ENCODE results near the gene NEUROD1. TPM values are rescaled to one million over a fixed set of nuclear protein-coding genes. Genes with fewer than 3 reads are reported as not detected.

NEUROD1 gene
- total RNA-seq, 2 donors from 2014 or later, result 2.6 TPM

DNA sequence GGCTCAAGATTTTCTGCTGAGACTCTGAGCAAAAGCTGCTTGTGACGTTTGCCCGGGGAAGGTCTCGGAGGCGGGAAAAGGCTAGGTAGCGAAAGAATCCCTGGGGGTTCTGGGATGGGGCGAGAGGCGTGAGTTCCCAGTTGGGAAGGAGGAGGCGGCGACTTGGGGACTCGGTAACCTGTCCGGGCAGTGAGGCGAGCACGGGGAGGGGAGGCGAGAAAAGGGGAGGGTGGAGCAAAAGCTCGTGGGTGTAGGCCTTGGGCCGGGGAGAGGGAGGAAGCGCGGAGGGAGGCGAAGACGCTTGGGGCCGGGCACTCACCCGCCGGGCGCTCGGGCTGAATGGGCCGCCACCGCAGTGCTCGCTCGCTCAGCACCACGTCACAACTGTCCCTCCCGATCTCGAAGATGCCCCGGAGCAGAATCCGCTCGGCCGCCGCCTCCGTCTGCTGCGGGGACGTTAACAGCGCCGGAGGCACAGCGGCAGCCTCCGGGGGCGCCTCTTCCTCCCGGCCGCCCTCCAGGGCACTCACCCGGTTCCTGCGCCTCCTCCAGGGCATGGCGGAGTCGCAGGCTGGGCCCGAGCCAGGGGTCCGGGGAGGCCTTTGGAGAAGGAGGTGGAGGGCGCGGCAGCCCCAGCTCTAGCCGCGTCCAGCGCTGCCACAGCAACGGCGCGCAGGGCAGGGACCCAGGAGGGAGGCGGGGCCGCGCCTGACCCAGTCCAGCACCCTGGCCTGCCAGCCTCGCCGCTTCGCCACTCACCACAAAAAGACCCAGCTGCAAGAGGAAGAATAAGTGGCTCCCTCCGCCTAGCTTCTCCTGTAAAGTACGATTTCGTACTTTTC, 23.6 kb downstream of the NEUROD1 start, which contains the start of gene CERKL:
CERKL (minus strand) TSS at position 656 of the 842 bp plus-strand sequence; CDS start at position 557, 99 bp downstream.
- peak; percentile 41 to 69 (median 54) for DNase-seq
- H3K27ac ChIP-seq, result no peak within 1 kb of the TSS

DNA sequence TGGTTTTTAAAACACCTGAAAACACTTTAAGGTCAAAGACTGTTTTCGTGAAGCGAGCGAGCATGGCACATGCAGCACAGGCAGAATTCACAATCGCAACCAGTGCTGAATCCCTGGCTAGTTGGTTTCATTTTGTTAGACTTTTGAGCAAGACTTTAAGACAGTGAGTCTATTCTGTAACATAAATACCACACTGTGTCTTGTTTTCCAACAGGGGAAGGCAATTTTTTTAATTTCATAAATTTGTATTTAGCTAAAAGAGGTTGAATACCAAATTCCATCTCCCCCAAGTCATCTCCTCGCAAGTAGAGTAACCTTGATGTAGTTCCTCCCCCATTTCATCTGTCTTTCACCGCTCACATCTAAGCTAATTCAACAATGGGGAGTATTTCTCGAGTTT, 24.8 kb downstream of the NEUROD1 start:
- ATAC-seq (no peak), DNase-seq (no peak)
- Histone ChIP-seq H3K27me3 (no peaks in the 10 kb centered on the region), H3K9me3 (no peaks in the 10 kb centered on the region), H3K4me3 (no peak overlapping the region), H3K4me1 (peaks cover 8% of the 10 kb centered on the region), H3K36me3 (replicated peaks in 1 of 2; ENCODE audit: insufficient read depth in 1 of 2, low read depth in 2 of 2) (no peaks in the 10 kb centered on the region), H3K27ac (no peak overlapping the region)
- intact Hi-C loops (cut with DNase I), result no loop called here
- TF ChIP-seq, protein P1, sequence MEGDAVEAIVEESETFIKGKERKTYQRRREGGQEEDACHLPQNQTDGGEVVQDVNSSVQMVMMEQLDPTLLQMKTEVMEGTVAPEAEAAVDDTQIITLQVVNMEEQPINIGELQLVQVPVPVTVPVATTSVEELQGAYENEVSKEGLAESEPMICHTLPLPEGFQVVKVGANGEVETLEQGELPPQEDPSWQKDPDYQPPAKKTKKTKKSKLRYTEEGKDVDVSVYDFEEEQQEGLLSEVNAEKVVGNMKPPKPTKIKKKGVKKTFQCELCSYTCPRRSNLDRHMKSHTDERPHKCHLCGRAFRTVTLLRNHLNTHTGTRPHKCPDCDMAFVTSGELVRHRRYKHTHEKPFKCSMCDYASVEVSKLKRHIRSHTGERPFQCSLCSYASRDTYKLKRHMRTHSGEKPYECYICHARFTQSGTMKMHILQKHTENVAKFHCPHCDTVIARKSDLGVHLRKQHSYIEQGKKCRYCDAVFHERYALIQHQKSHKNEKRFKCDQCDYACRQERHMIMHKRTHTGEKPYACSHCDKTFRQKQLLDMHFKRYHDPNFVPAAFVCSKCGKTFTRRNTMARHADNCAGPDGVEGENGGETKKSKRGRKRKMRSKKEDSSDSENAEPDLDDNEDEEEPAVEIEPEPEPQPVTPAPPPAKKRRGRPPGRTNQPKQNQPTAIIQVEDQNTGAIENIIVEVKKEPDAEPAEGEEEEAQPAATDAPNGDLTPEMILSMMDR (IDR thresholded peaks at IDR 0.05), result no peak
- TF ChIP-seq POLR2A (IDR thresholded peaks at IDR 0.05), result no peak
- whole genome bisulfite sequencing, 2 donors, result 81 to 82% methylated on average over 7 of the region's 7 CpGs

More for the DNA sequence above, 23.6 kb downstream of the NEUROD1 start, which contains the start of gene CERKL:
- no peaks in the 10 kb centered on the region for H3K27me3 ChIP-seq
- no peaks in the 10 kb centered on the region for H3K9me3 ChIP-seq
- H3K4me1 ChIP-seq, result peaks cover 8% of the 10 kb centered on the region
- peak; percentile 79 for ATAC-seq
- TF ChIP-seq, protein P1 (IDR thresholded peaks at IDR 0.05), result no peak
- peak in 1 of 3 donors; percentile 33 for TF ChIP-seq POLR2A (IDR thresholded peaks at IDR 0.05)
- WGBS, 2 donors, result 4% methylated on average over 47 to 70 of the region's 70 CpGs
- no peaks in the 10 kb centered on the region for H3K36me3 ChIP-seq (replicated peaks in 1 of 2; ENCODE audit: insufficient read depth in 1 of 2, low read depth in 2 of 2)
- H3K4me3 ChIP-seq, result peak within 1 kb of the TSS in 1 of 2 donors; percentile 49
- intact Hi-C loops (cut with DNase I), result no loop called here

DNA sequence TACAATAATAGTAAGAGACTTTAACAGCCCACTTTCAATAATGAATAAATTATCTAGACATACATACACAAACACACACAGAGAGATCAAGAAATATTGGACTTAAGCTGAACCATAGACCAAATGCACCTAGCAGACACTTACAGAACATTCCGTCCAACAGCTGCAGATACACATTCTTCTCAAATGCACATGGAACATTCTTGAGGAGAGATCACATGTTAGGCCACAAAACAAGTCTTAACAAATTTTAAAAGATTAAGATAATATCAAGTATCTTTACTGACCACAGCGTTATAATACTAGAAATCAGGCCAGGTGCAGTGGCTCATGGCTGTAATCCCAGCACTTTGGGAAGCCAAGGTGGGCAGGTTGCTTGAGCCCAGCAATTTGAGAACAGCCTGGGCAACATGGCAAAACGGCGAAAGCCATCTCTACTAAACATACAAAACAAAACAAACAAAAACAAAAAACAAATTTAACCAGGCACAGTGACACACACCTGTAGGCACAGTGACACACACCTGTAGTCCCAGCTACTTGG, 30.8 kb downstream of the NEUROD1 start:
- Histone ChIP-seq H3K9me3 (no peaks in the 10 kb centered on the region), H3K4me3 (no peak overlapping the region), H3K4me1 (no peaks in the 10 kb centered on the region), H3K36me3 (replicated peaks in 1 of 2; ENCODE audit: insufficient read depth in 1 of 2, low read depth in 2 of 2) (no peaks in the 10 kb centered on the region), H3K27ac (no peak overlapping the region), H3K27me3 (no peaks in the 10 kb centered on the region)
- no peak for DNase-seq
- WGBS, 2 donors, result 86 to 88% methylated on average over 4 of the region's 4 CpGs
- intact Hi-C loops (cut with DNase I), result no loop called here
- TF ChIP-seq, protein P1 (IDR thresholded peaks at IDR 0.05), result no peak
- no peak for TF ChIP-seq POLR2A (IDR thresholded peaks at IDR 0.05)
- ATAC-seq, result no peak

DNA sequence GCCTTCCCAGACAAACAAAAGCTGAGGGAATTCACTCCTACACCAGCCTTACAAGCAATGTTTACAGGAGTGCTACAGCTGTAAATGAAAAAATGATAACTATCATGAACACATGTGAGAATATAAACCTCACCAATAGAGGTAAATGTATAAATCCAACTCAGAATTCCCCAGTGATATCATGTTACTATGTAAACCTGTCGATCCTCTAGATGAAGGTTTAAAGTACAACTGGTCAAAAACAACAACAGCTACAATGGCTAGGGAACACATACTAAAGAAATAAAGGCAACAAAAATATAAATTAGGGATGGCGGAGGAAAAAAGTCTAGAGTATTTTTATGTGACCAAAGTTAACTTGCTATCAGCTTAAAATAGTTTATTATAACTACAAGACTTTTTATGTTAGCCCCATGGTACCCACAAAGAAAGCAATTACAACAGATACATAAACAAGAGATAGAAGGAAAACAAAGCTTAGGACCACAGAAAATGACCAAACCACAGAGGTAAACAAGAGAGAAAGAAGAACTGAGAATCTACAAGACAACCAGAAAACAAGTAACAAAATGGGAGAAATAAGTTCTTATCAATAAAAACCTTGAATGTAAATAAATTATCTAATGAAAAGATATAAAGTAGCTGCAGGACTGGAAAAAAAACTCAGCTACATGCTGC, 31.7 kb downstream of the NEUROD1 start:
- H3K9me3 ChIP-seq, result no peaks in the 10 kb centered on the region
- no peak overlapping the region for H3K4me3 ChIP-seq
- H3K27ac ChIP-seq, result no peak overlapping the region
- WGBS, 2 donors, result 66% methylated on average over 2 of the region's 2 CpGs
- no peak for DNase-seq
- no peaks in the 10 kb centered on the region for H3K36me3 ChIP-seq (replicated peaks in 1 of 2; ENCODE audit: insufficient read depth in 1 of 2, low read depth in 2 of 2)
- no peaks in the 10 kb centered on the region for H3K27me3 ChIP-seq
- TF ChIP-seq, protein P1 (IDR thresholded peaks at IDR 0.05), result no peak
- TF ChIP-seq POLR2A (IDR thresholded peaks at IDR 0.05), result no peak
- intact Hi-C loops (cut with DNase I), result no loop called here
- no peak for ATAC-seq
- H3K4me1 ChIP-seq, result no peaks in the 10 kb centered on the region
